HG03342 (cell line): ENCODE measurements around the gene CDC42EP3.
A peak's percentile ranks its signal among the peaks of the same experiment; 100 is the strongest.

ENCODE experiments used
- ATAC-seq: cut with Tn5 transposase; IDR thresholded peaks from one replicate; pipeline ENCODE4 v1.9.1; 2021; ENCODE audit warnings: mild to moderate bottlenecking, moderate library complexity; ENCODE audit not compliant: unreplicated experiment

CDC42EP3 gene

GRCh38 chr2:37671009-37671815, at the start of gene CDC42EP3:
Gene CDC42EP3 (minus strand): TSS chr2:37671642. CDS start chr2:37646587, 25,055 bp downstream.
- peak; percentile 45 for ATAC-seq

DNA sequence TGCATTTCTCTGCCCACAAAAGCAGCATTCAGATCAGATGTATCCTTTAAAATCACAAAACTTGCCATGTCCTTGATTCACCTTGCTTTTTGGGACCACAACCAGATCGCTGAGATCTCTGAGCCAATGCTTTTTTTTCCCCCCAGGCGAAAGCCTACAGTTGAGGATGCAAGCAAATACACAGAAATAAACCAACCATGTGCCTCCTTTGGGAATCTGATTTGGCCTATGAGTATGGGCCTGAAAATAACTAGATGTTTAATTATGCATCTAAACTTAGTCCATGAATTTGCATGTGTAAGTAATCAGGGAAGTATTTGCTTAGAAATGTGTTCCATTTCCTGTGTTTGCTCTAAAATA, 49.7 kb upstream of the CDC42EP3 start:
- ATAC-seq: no peak

DNA sequence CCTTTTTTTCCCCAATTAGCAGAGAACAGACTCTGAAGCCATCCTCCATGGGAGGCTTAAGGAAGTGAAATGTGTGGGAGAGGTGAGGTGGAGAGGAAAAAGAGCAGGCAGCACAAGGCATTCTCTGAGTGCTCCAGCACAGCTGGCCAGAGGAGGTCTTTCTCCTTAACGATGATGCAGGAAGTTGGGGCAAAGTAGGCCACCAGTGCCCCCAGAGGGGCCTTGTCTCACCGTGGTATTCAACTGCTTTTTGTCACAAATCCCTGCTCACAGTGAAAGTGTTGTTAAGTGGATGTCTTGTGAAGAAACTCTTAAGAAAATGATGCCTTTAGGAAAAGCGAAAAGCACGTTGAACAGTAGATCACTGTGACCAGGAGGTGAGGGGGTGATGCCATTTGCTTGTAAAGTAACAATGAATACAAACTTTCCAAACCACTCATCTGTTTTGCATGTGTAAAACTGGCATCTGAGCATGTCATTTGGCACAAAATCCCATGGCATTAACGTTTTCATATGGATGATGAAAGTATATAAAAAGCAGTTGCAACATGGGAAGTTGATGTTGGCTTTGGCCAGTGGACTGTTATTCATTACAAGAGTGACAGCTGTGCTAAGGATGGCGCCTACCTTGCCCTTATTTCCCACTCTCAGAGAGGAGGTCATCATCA, 49.2 kb upstream of the CDC42EP3 start:
- no peak for ATAC-seq

- no peak for ATAC-seq
Measured at GRCh38 chr2:37718515-37719161, 47.2 kb upstream of the CDC42EP3 start.

DNA sequence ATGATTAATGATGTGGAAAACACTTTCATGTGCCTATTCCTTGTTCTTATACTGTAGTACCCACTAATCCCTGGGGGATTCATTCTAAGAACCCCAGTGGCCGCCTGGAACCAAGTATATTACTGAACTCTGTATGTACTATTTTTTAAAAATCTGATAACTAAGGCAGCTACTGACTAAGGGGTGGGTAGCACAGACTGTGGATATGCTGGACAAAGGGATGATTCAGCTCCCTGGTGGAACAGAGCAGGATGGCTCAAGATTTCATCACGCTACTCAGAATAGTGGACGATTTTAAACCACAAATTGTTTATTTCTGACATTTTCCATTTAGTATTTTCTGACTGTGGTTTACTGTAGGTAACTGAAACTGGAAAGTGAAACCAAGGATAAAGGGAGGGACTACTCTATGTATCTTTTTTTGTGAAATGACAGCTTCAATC, 41.8 kb upstream of the CDC42EP3 start:
- no peak for ATAC-seq

DNA sequence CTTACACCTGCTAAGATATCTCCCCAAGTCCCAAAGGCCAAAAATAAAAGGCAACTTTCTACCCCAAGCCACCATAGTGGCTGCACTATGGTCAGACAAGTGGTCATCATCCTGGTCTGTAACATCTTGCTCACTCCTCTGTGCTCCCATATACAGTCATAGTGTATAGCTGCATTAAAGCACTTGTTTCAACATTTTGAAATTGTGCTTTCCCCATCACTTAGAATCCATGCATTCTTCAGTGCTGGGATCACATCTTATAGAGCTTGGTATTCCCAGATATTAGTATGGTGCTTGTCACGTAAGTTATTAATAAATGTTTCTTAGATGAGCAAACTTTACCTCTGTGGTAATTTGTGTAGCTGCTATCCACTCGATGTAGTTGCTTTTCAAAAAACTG, 40.4 kb upstream of the CDC42EP3 start:
- no peak for ATAC-seq

- no peak for ATAC-seq
Measured at GRCh38 chr2:37711308-37711731, 39.9 kb upstream of the CDC42EP3 start.

GRCh38 chr2:37709111-37709510, 37.7 kb upstream of the CDC42EP3 start:
- ATAC-seq: no peak

DNA sequence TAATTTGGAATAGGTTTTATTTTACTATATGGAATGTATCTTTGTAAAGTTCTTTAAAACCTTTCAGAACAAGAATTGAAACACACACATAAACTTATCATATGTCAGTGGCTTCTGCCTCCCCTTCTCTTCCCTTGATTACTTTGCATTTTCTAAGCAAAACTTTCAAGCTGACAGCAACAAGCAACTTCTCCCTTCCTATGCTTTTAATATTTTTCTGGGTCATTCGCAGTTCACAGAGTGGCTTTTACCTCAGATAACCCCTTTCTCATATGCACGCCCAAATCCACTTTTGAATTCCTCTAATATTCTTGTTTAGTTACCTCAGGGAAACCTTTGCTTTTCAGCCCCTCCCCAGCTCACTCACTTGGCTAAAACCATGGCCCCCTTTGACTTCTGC, 36.7 kb upstream of the CDC42EP3 start:
- no peak for ATAC-seq

DNA sequence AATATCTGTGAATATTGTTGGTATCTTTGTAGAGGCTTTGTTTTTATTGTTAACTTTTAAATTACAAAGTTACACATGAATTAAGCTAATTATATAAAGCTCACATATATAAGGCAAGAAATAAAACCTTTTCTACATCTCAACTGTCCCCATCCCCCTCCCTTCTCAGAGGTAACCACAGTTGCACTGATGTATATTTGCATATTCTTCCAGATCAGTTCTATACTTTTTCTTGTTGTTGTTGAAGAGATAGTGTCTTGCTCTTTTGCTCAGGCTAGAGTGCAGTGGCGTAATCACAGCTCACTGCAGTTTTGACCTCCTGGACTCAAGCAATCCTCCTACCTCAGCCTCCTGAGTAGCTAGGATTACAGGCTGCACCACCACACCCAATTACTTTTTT, 36.0 kb upstream of the CDC42EP3 start:
- peak; percentile 49 for ATAC-seq

DNA sequence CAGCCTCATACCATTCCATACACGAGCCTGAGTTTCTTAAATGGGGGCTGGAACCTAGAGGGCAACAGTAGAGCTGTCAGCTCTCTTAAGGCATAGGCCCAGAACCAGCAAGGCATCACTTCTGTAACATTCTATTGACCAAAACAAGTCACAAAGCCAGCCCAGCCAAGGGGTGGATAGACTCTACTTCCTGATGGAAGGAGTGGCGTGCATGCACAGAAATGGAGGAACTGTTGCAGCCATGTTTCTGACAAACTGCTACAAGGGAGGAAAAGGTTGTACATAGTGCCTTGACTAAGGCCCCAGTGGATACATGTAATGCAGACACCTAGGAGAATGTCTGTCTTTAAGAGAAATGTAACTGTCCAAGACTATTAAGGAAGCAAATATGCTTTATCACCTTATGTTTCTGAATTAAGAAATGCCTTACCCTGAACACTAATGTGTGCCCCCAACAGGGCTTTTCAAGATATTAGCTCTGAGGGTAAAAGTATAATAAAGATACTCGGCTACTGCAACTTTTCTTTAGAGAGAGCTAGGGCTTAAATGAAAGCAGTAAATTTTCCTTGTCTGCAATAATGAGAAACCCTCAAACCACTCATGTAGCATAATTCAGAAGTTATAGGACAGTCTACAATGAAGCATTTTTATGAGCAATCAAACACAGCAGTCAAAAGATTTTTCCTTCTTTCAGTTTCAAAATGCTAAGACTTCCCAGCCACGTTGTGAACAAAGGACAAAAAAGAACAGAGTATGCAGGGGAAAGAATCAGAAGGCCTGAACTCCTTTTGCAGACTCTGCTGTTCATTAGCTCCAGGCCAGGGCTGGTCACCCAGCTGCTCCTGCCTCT, 35.1 kb upstream of the CDC42EP3 start:
- ATAC-seq: no peak

DNA sequence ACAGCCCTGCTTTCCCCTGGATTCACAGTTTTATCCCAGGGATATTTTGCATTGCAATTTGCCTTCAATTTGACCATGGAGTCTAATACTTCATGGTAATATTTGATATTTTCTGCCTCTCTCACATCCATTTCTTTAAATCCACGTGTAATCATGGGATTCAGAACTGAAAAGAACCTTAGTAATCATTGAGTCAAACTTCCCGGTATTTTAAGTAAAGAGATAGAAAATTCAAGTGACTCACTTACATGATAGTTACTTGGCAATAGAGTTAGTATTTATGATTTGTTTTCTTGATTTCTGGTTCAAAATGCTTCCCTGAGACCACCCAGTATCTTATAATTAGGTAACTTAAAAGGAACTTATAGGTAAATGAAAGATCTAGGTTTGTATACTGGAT, 33.7 kb upstream of the CDC42EP3 start:
- no peak for ATAC-seq

- no peak for ATAC-seq
Measured at GRCh38 chr2:37698931-37699481, 27.6 kb upstream of the CDC42EP3 start.

- ATAC-seq: no peak
Measured at GRCh38 chr2:37695336-37695735, 23.9 kb upstream of the CDC42EP3 start.

DNA sequence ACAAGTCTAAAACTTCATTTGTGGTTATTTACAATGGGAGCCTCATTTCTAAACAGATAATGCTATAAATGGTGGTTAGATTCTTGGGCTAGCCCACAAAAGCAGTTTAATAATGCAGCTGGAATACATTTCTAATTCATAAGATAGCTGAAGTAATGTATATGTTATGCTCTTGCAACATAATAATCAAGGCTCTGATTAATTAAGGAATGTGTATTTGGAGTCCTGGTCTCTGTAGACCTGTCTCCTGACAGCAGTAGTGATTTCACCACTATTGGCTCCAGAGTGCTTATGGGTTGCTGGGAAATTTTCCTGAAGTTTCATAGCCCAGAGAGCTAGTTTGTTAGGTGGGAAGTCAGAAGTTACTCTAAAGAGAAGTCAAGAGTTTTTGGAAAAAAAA, 21.3 kb upstream of the CDC42EP3 start:
- no peak for ATAC-seq

- ATAC-seq: no peak
Measured at GRCh38 chr2:37689751-37690150, 18.3 kb upstream of the CDC42EP3 start.

- ATAC-seq: no peak
Measured at GRCh38 chr2:37688771-37689468, 17.5 kb upstream of the CDC42EP3 start.

DNA sequence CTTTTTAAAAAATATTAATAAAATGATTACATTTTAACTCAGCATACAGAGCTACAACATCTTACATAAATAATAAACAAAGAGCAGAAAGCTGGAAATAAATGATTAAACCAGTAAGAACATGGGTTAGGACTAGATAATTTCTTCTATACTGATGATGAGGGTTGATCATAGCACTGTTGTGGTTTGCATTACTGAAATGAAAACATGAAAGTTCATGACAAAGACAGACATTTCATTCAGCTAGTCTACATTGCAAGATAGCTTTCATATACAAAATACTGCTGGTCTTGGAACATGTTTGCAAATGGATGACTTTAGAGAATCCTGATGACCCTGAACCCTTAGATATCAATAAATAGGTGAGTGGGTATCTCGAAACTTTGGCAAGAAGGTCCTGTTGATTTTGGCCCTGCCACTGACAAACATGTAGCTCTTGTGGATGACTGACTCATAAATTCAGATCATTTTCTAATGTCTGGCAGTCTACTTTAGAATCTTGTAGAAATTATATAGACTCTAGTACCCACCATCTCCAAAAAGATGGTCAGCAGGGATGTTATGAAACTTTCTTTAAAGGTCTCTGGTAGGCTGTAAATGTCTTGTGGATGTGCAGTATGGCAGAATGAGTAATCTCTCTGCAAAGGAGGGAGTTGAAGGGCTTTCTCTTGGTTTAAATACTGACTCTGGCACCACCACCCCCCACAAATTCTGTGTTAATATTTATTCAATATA, 15.5 kb upstream of the CDC42EP3 start:
- ATAC-seq: no peak

GRCh38 chr2:37684809-37685208, 13.4 kb upstream of the CDC42EP3 start:
- ATAC-seq: no peak
